Measurements from ENCODE around the gene SORBS2.

The SORBS2 gene

GRCh38 chr4:185671496-185671895, 140.5 kb downstream of the SORBS2 start:
- DNase-seq (ENCODE audit: low spot score): no peak
- no peak for TF ChIP-seq CTCF (IDR thresholded peaks at IDR 0.05; ENCODE audit: extremely low read depth, missing control alignments)

- TF ChIP-seq CTCF (IDR thresholded peaks at IDR 0.05; ENCODE audit: extremely low read depth, missing control alignments): no peak
- no peak for DNase-seq (ENCODE audit: low spot score)
These were observed 140.9 kb downstream of the SORBS2 start for GRCh38 chr4:185671066-185671465.

- no peak for TF ChIP-seq CTCF (IDR thresholded peaks at IDR 0.05; ENCODE audit: extremely low read depth, missing control alignments)
These were observed 142.7 kb downstream of the SORBS2 start for GRCh38 chr4:185669288-185669687.

GRCh38 chr4:185666156-185666555, 145.8 kb downstream of the SORBS2 start:
- TF ChIP-seq CTCF (IDR thresholded peaks at IDR 0.05; ENCODE audit: extremely low read depth, missing control alignments): no peak
- DNase-seq (ENCODE audit: low spot score): no peak

More at GRCh38 chr4:185669288-185669687, 142.7 kb downstream of the SORBS2 start:
- DNase-seq (ENCODE audit: low spot score): no peak

- no peak for DNase-seq (ENCODE audit: low spot score)
- TF ChIP-seq CTCF (IDR thresholded peaks at IDR 0.05; ENCODE audit: extremely low read depth, missing control alignments): no peak
These were observed 146.3 kb downstream of the SORBS2 start for GRCh38 chr4:185665655-185666054.

- DNase-seq (ENCODE audit: low spot score): no peak
These were observed 147.5 kb downstream of the SORBS2 start for GRCh38 chr4:185664481-185664880.

More at GRCh38 chr4:185664481-185664880, 147.5 kb downstream of the SORBS2 start:
- no peak for TF ChIP-seq CTCF (IDR thresholded peaks at IDR 0.05; ENCODE audit: extremely low read depth, missing control alignments)
